CD4-positive, alpha-beta T cell (primary cell): Measurements from ENCODE around the gene BDH1. TPM values are rescaled to one million over a fixed set of nuclear protein-coding genes. Genes with fewer than 3 reads are reported as not detected.

Experiments
- ATAC-seq: fragments of 200-7000 bp; cut with Tn5 transposase; one replicate; pipeline ENCODE4 v1.10.0; 2022; ENCODE audit warnings: mild to moderate bottlenecking; ENCODE audit not compliant: poor library complexity
- CTCF ChIA-PET: fragments of 350-600 bp; sonication (Branson Sonifier 250); formaldehyde crosslinking; loops from one replicate; lab custom pipeline; 2021; ENCODE audit warnings: antibody characterized with exemption, inconsistent platforms; lab: Charles Lee
- POLR2A ChIA-PET: fragments of 350-600 bp; sonication (Branson Sonifier 250); formaldehyde crosslinking; loops from one replicate; lab custom pipeline; 2021; ENCODE audit warnings: antibody characterized with exemption, inconsistent platforms; lab: Charles Lee
- DNase-seq, 14 experiments: peaks; one replicate each; pipeline ENCODE4 v3.0.0-alpha.2; 2013 to 2020; ENCODE audit warnings: mixed read lengths in 2 of 14
- H3K27ac ChIP-seq, 2 donors: one replicate each; pipeline versions ENCODE4 v1.5.1 to v1.7.0; 2013; ENCODE audit warnings: low read length in 2 of 2, low read depth in 1 of 2, mild to moderate bottlenecking in 1 of 2
- H3K27me3 ChIP-seq, 2 experiments: 1 replicate in 1 of 2; 2 replicates in 1 of 2; pipeline versions ENCODE4 v1.6.1 to v1.7.0; 2013; ENCODE audit warnings: low read length in 2 of 2, control low read depth in 1 of 2, mild to moderate bottlenecking in 1 of 2, moderate library complexity in 1 of 2; ENCODE audit not compliant: insufficient read depth in 2 of 2, control insufficient read depth in 1 of 2
- H3K36me3 ChIP-seq: one replicate; pipeline ENCODE4 v1.6.1; 2013; ENCODE audit warnings: low read length, control low read depth; ENCODE audit not compliant: insufficient read depth
- H3K4me1 ChIP-seq: one replicate; pipeline ENCODE4 v1.6.1; 2013; ENCODE audit warnings: low read length, control low read depth; ENCODE audit not compliant: insufficient read depth
- H3K4me3 ChIP-seq: one replicate; pipeline ENCODE4 v1.5.1; 2013; ENCODE audit warnings: mild to moderate bottlenecking, low read length, moderate library complexity
- H3K9me3 ChIP-seq, 2 experiments: 1 replicate in 1 of 2; 2 replicates in 1 of 2; pipeline versions ENCODE4 v1.6.1 to v1.7.0; 2013; ENCODE audit warnings: low read length in 2 of 2, mild to moderate bottlenecking in 2 of 2, control low read depth in 1 of 2, moderate library complexity in 1 of 2; ENCODE audit not compliant: control insufficient read depth in 1 of 2, insufficient read depth in 1 of 2
- H3K27ac Mint-ChIP-seq: one replicate; pipeline ENCODE4 v1.8.0; 2020; ENCODE audit warnings: mixed read lengths
- H3K27me3 Mint-ChIP-seq: one replicate; pipeline ENCODE4 v1.8.0; 2021; ENCODE audit warnings: mixed read lengths
- H3K36me3 Mint-ChIP-seq: one replicate; pipeline ENCODE4 v1.8.0; 2021; ENCODE audit warnings: low read depth, mixed read lengths
- H3K4me1 Mint-ChIP-seq: one replicate; pipeline ENCODE4 v1.8.0; 2021; ENCODE audit warnings: low read depth, mixed read lengths
- H3K4me3 Mint-ChIP-seq: one replicate; pipeline ENCODE4 v1.8.0; 2020; ENCODE audit warnings: mild to moderate bottlenecking, mixed read lengths
- H3K9me3 Mint-ChIP-seq: one replicate; pipeline ENCODE4 v1.8.0; 2020; ENCODE audit warnings: mixed read lengths
- intact Hi-C, 2 experiments: fragments of 100-400 bp; cut with DNase I in 1 of 2; cut with micrococcal nuclease in 1 of 2; formaldehyde crosslinking; loops; one replicate each; pipeline versions ENCODE4 v1.15.1 to v1.9.0; 2023 to 2025; cut with DNase I, micrococcal nuclease
- total RNA-seq, 174 experiments: library from RNA in 2 of 174; stranded (reverse) in 2 of 174; gene quantifications; one replicate each; pipeline ENCODE4 v1.2.3 and lab custom pipeline; 2021 to 2026
- TF ChIP-seq, protein P1 (sequence below): fragments of 200-600 bp; IDR thresholded peaks from one replicate; pipeline ENCODE4 v1.8.0; 2022; ENCODE audit warnings: antibody characterized with exemption, mild to moderate bottlenecking

BDH1 gene
- total RNA-seq, 2 experiments from 2014 or later, result 17.7 to 22.2 TPM

- POLR2A ChIA-PET, result interaction anchor here (0.9 to 1.9 kb wide), 3 partner anchors 58 to 195 kb away, joined by 3 to 6 read pairs (median 5); partner anchors contain the start of gene FYTTD1
- TF ChIP-seq, protein P1, sequence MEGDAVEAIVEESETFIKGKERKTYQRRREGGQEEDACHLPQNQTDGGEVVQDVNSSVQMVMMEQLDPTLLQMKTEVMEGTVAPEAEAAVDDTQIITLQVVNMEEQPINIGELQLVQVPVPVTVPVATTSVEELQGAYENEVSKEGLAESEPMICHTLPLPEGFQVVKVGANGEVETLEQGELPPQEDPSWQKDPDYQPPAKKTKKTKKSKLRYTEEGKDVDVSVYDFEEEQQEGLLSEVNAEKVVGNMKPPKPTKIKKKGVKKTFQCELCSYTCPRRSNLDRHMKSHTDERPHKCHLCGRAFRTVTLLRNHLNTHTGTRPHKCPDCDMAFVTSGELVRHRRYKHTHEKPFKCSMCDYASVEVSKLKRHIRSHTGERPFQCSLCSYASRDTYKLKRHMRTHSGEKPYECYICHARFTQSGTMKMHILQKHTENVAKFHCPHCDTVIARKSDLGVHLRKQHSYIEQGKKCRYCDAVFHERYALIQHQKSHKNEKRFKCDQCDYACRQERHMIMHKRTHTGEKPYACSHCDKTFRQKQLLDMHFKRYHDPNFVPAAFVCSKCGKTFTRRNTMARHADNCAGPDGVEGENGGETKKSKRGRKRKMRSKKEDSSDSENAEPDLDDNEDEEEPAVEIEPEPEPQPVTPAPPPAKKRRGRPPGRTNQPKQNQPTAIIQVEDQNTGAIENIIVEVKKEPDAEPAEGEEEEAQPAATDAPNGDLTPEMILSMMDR, result peak; percentile 64
- CTCF ChIA-PET, result interaction anchor here (0.7 to 1.1 kb wide), 2 partner anchors 18 to 298 kb away, joined by 3 to 4 read pairs; no protein-coding TSS in a partner anchor
These were observed 1.0 kb downstream of the BDH1 start for GRCh38 chr3:197554562-197555280.

DNA sequence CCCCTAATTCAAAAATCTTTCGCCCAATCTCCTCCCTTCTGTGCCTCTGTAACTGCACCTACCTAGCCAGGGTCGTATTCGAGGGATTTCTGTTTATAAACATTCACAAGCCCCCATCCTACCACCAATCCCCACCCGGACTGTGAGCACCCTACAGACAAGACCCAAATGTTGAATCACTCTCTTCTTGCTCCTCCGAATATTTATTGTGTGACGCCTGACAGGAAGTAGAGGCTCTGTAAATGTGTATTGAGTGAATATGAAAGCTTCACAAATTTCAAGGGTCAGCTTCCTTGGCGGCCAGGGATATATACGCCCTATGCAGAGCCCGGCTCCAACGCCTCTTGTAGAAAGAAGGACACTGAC is 1.6 kb downstream of the BDH1 start:
- POLR2A ChIA-PET, result interaction anchor here (0.9 kb wide), 1 partner anchor 59 kb away, joined by 3 read pairs; no protein-coding TSS in a partner anchor
- peaks cover 21% of the 10 kb centered on the region for H3K4me1 ChIP-seq

More at GRCh38 chr3:197554562-197555280, 1.0 kb downstream of the BDH1 start:
- ATAC-seq (peak; percentile 93), DNase-seq (peak; percentile 79 to 95 (median 90))
- H3K36me3 ChIP-seq, result no peaks in the 10 kb centered on the region
- H3K27me3 ChIP-seq, result peaks cover 0 to 8% of the 10 kb centered on the region in 2 experiments
- Mint-ChIP-seq H3K4me3 (peak overlapping the region; percentile 96), H3K27me3 (peaks cover 15% of the 10 kb centered on the region), H3K27ac (peak overlapping the region; percentile 84), H3K4me1 (peaks cover 31% of the 10 kb centered on the region), H3K36me3 (peaks cover 15% of the 10 kb centered on the region), H3K9me3 (no peaks in the 10 kb centered on the region)
- peak overlapping the region; percentile 81 for H3K27ac ChIP-seq
- intact Hi-C loops, result loop anchor here in 1 of 2 experiments (5.0 to 10.0 kb wide), 4 partner anchors 198 to 610 kb away; partner anchors contain the start of genes DLG1 and NCBP2
- H3K9me3 ChIP-seq, result no peaks in the 10 kb centered on the region
- H3K4me1 ChIP-seq, result peaks cover 21% of the 10 kb centered on the region
- peak overlapping the region; percentile 95 for H3K4me3 ChIP-seq

GRCh38 chr3:197552198-197552597 is 3.6 kb downstream of the BDH1 start:
- Histone ChIP-seq H3K4me3 (no peak overlapping the region), H3K36me3 (no peaks in the 10 kb centered on the region), H3K27me3 (no peaks in the 10 kb centered on the region), H3K27ac (no peak overlapping the region), H3K4me1 (peaks cover 21% of the 10 kb centered on the region), H3K9me3 (no peaks in the 10 kb centered on the region)
- H3K4me3 Mint-ChIP-seq, result peak overlapping the region; percentile 54
- TF ChIP-seq, protein P1, result no peak
- peaks cover 31% of the 10 kb centered on the region for H3K4me1 Mint-ChIP-seq
- H3K9me3 Mint-ChIP-seq, result no peaks in the 10 kb centered on the region
- peak overlapping the region; percentile 27 for H3K27ac Mint-ChIP-seq
- DNase-seq (no peak), ATAC-seq (no peak)
- ChIA-PET POLR2A (no interaction called here), CTCF (no interaction called here)
- intact Hi-C loops, result loop anchor here in 1 of 2 experiments (10.0 kb wide), 1 partner anchor 607 kb away; the partner anchor contains the start of gene NCBP2
- no peaks in the 10 kb centered on the region for H3K27me3 Mint-ChIP-seq
- H3K36me3 Mint-ChIP-seq, result peaks cover 22% of the 10 kb centered on the region

More for the DNA sequence above, 1.6 kb downstream of the BDH1 start:
- CTCF ChIA-PET, result no interaction called here
- H3K36me3 Mint-ChIP-seq, result peaks cover 15% of the 10 kb centered on the region
- ATAC-seq (peak; percentile 1), DNase-seq (peak in 2 of 14 experiments; percentile 3 to 16)
- Histone ChIP-seq H3K36me3 (no peaks in the 10 kb centered on the region), H3K27ac (peak overlapping the region; percentile 31 to 81), H3K27me3 (peaks cover 0 to 8% of the 10 kb centered on the region in 2 experiments), H3K9me3 (no peaks in the 10 kb centered on the region), H3K4me3 (peak overlapping the region; percentile 95)
- TF ChIP-seq, protein P1, result no peak
- intact Hi-C loops, result loop anchor here in 1 of 2 experiments (10.0 kb wide), 1 partner anchor 609 kb away; the partner anchor contains the start of gene NCBP2
- peak overlapping the region; percentile 96 for H3K4me3 Mint-ChIP-seq
- peaks cover 31% of the 10 kb centered on the region for H3K4me1 Mint-ChIP-seq
- H3K27me3 Mint-ChIP-seq, result peaks cover 9% of the 10 kb centered on the region
- H3K27ac Mint-ChIP-seq, result peak overlapping the region; percentile 84
- H3K9me3 Mint-ChIP-seq, result no peaks in the 10 kb centered on the region
